Tibial nerve (tissue), 4 donors: ENCODE measurements around the gene HIP1. TPM values are rescaled to one million over a fixed set of nuclear protein-coding genes. Genes with fewer than 3 reads are reported as not detected.
A peak's percentile ranks its signal among the peaks of the same experiment; 100 is the strongest.
"Not testable (repeated sequence)": the region's sequence is repeated elsewhere in the genome, so short reads cannot be mapped to it uniquely, and the experiment has no call there.

Source experiments
- DNase-seq, 2 donors: peaks; one replicate each; pipeline ENCODE4 v3.0.0-alpha.2; 2019; ENCODE audit warnings: low spot score in 2 of 2
- H3K27ac ChIP-seq, 4 donors: fragments of 200-600 bp; sonication (generic) in 3 of 4; one replicate each; pipeline ENCODE4 v1.5.1; 2017 to 2019; ENCODE audit warnings: mild to moderate bottlenecking in 1 of 4
- H3K27me3 ChIP-seq, 2 donors: fragments of 200-600 bp; sonication (generic) in 1 of 2; one replicate each; pipeline versions ENCODE4 v1.5.1 to v1.6.0; 2017 to 2019
- H3K36me3 ChIP-seq, 3 donors: fragments of 200-600 bp; sonication (generic); one replicate each; pipeline ENCODE4 v1.5.1; 2018 to 2019
- H3K4me1 ChIP-seq, 4 donors: fragments of 200-600 bp; sonication (generic) in 3 of 4; one replicate each; pipeline ENCODE4 v1.5.1; 2017 to 2019
- H3K4me3 ChIP-seq, 4 donors: fragments of 200-600 bp; sonication (generic) in 3 of 4; one replicate each; pipeline ENCODE4 v1.5.1; 2017 to 2019; ENCODE audit warnings: mild to moderate bottlenecking in 1 of 4, moderate library complexity in 1 of 4
- H3K9me3 ChIP-seq, 4 donors: fragments of 200-600 bp; sonication (generic) in 3 of 4; one replicate each; pipeline ENCODE4 v1.5.1; 2017 to 2019
- CTCF ChIP-seq, 5 experiments: fragments of 200-600 bp in 3 of 5; fragments of 450-650 bp in 2 of 5; sonication (generic) in 3 of 5; IDR thresholded peaks; one replicate each; pipeline ENCODE4 v1.5.1; 2016 to 2019; ENCODE audit warnings: antibody characterized with exemption in 5 of 5, mild to moderate bottlenecking in 3 of 5, moderate library complexity in 2 of 5
- EP300 ChIP-seq, 2 donors: sonication (generic); formaldehyde crosslinking; IDR thresholded peaks; one replicate each; pipeline ENCODE4 v1.6.1; 2017; ENCODE audit warnings: antibody characterized with exemption in 2 of 2, mild to moderate bottlenecking in 1 of 2
- POLR2A ChIP-seq, 2 donors: fragments of 450-650 bp; IDR thresholded peaks; one replicate each; pipeline ENCODE4 v1.6.1; 2017; ENCODE audit warnings: antibody characterized with exemption in 2 of 2, mild to moderate bottlenecking in 2 of 2, moderate library complexity in 2 of 2
- WGBS, 2 donors: methylation state at CpG; one replicate each; pipeline ENCODE4 v1.1.5; 2018; 5-methylcytosine and 5-hydroxymethylcytosine counted together
- total RNA-seq, 4 donors: library from RNA; depleted of rRNA; stranded (reverse); fragments of >200 nt; gene quantifications; one replicate each; pipeline ENCODE4 v1.1.0, GENCODE V29; 2016

HIP1 gene
- total RNA-seq, 4 donors from 2014 or later, result 43.2 to 59.7 (median 49.8) TPM

- 58 to 61% methylated on average over 16 of the region's 16 CpGs for WGBS, 2 donors
- TF ChIP-seq CTCF (IDR thresholded peaks at IDR 0.05) (no peak), EP300 (IDR thresholded peaks at IDR 0.05) (no peak), POLR2A (IDR thresholded peaks at IDR 0.05) (no peak)
- Histone ChIP-seq H3K27ac (peak overlapping the region in 3 of 4 donors; percentile 48 to 89 (median 89)), H3K27me3 (no peaks in the 10 kb centered on the region), H3K9me3 (no peaks in the 10 kb centered on the region), H3K4me3 (no peak overlapping the region), H3K4me1 (peaks cover 0 to 44% (median 19%) of the 10 kb centered on the region in 4 donors), H3K36me3 (peaks cover 0 to 30% (median 0%) of the 10 kb centered on the region in 3 donors)
- DNase-seq, result no peak
Observed at GRCh38 chr7:75596727-75597614, 141.8 kb downstream of the HIP1 start.

GRCh38 chr7:75595766-75596165, 143.0 kb downstream of the HIP1 start:
- Histone ChIP-seq H3K4me3 (no peak overlapping the region), H3K4me1 (peaks cover 0 to 44% (median 19%) of the 10 kb centered on the region in 4 donors), H3K27me3 (no peaks in the 10 kb centered on the region), H3K9me3 (no peaks in the 10 kb centered on the region), H3K36me3 (peaks cover 0 to 42% (median 0%) of the 10 kb centered on the region in 3 donors), H3K27ac (peak overlapping the region in 2 of 4 donors; percentile 20 to 89)
- WGBS, 2 donors, result 91 to 98% methylated on average over 4 of the region's 4 CpGs
- TF ChIP-seq EP300 (IDR thresholded peaks at IDR 0.05) (no peak), POLR2A (IDR thresholded peaks at IDR 0.05) (no peak), CTCF (IDR thresholded peaks at IDR 0.05) (no peak)
- no peak for DNase-seq

GRCh38 chr7:75593500-75594184, 145.1 kb downstream of the HIP1 start:
- 91% methylated on average over 12 of the region's 12 CpGs for WGBS, 2 donors
- DNase-seq, H3K27ac ChIP-seq, H3K9me3 ChIP-seq, H3K27me3 ChIP-seq, H3K4me3 ChIP-seq: not testable (repeated sequence)
- peaks cover 0 to 24% (median 14%) of the 10 kb centered on the region in 4 donors for H3K4me1 ChIP-seq
- peaks cover 0 to 55% (median 0%) of the 10 kb centered on the region in 3 donors for H3K36me3 ChIP-seq

- 90 to 95% methylated on average over 5 of the region's 5 CpGs for WGBS, 2 donors
- H3K4me3 ChIP-seq, result no peak overlapping the region
- H3K4me1 ChIP-seq, result peaks cover 0 to 4% (median 0%) of the 10 kb centered on the region in 4 donors
- H3K36me3 ChIP-seq, result peaks cover 0 to 73% (median 0%) of the 10 kb centered on the region in 3 donors
- TF ChIP-seq EP300 (IDR thresholded peaks at IDR 0.05) (no peak), CTCF (IDR thresholded peaks at IDR 0.05) (no peak), POLR2A (IDR thresholded peaks at IDR 0.05) (no peak)
- H3K27me3 ChIP-seq, result no peaks in the 10 kb centered on the region
- H3K9me3 ChIP-seq, result no peaks in the 10 kb centered on the region
- H3K27ac ChIP-seq, result no peak overlapping the region
- no peak for DNase-seq
Observed at GRCh38 chr7:75591467-75592255, 147.1 kb downstream of the HIP1 start.

- H3K27ac ChIP-seq, result no peak overlapping the region
- no peak for TF ChIP-seq EP300 (IDR thresholded peaks at IDR 0.05)
- no peak for TF ChIP-seq POLR2A (IDR thresholded peaks at IDR 0.05)
- no peaks in the 10 kb centered on the region for H3K27me3 ChIP-seq
- H3K4me1 ChIP-seq, result no peaks in the 10 kb centered on the region
- no peak overlapping the region for H3K4me3 ChIP-seq
- DNase-seq, result no peak
- no peaks in the 10 kb centered on the region for H3K9me3 ChIP-seq
- 93 to 96% methylated on average over 2 of the region's 2 CpGs for WGBS, 2 donors
- peaks cover 0 to 79% (median 0%) of the 10 kb centered on the region in 3 donors for H3K36me3 ChIP-seq
Observed at GRCh38 chr7:75590373-75591005, 148.3 kb downstream of the HIP1 start.
